DMS53 treated with DMSO at 0.1 percent for 48 hours (cell line): ENCODE results near the gene MROH2A.

Experiments used
- DNase-seq: peaks from one replicate; lab custom pipeline; 2025; ENCODE audit not compliant: unreplicated experiment; lab: John Stamatoyannopoulos, UW

The MROH2A gene

DNA sequence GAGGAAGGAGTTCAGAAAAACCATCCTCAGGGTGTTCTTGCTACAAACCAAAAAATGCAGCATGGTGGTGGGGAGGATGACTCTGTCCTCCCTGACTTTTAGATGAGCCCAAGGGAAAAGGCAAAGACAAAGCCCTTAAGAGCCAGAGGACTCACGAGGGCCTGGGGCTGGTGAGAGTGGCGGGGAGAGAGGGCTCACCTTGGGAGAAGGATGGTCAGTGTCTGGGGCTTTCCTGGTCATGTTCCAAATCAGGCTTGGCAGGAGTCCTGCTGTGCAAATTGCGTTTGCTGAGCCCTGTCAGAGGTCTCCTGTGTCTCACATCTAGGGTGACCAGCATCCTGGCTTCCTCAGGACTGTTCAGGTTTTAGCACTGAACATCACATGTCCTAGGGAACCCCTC is 13.4 kb upstream of the MROH2A start:
- no peak for DNase-seq

DNA sequence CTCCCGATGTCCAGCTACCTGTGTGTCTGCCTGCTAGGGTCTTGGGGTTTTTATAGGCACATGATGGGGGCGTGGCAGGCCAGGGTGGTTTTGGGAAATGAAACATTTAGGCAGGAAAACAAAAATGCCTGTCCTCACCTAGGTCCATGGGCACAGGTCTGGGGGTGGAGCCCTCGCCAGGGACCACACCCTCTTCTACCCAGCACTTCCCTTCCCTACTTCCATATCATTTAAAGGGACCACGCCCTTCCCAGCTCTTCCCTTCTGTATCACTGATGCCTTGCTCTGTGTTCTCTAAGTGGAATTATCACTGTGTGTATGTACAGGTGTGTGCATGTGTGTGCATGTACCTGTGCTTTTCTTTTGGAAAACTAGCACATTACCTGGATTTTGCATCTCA is 11.7 kb upstream of the MROH2A start:
- DNase-seq: no peak

DNA sequence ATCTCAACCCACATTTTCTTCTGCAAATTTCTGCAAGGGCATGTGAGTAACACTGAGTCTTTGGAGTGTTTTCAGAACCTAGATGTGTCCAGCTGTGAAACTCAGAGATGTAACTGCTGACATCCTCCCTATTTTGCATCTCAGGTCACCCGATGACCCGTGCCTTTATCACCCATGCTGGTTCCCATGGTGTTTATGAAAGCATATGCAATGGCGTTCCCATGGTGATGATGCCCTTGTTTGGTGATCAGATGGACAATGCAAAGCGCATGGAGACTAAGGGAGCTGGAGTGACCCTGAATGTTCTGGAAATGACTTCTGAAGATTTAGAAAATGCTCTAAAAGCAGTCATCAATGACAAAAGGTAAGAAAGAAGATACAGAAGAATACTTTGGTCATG is 10.1 kb upstream of the MROH2A start:
- no peak for DNase-seq

DNA sequence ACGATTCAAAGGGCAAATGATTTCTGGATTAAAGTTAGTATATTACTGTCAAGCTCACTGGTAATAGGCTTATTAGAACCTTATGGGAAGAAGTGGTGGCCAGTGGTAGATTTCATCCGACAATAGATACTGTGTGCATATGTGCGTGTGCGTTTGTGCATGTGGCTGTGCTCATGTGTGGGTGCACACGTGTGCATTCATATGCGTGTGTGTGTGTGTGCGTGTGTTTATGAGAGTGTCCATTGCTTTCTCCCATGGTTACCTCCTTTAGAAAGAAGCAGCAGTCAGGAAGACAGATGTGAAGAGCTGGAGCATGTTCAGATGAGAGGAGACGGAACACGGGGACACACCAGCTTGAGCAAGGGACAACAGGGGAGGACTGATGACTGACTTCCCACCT is 8.9 kb upstream of the MROH2A start:
- no peak for DNase-seq

DNA sequence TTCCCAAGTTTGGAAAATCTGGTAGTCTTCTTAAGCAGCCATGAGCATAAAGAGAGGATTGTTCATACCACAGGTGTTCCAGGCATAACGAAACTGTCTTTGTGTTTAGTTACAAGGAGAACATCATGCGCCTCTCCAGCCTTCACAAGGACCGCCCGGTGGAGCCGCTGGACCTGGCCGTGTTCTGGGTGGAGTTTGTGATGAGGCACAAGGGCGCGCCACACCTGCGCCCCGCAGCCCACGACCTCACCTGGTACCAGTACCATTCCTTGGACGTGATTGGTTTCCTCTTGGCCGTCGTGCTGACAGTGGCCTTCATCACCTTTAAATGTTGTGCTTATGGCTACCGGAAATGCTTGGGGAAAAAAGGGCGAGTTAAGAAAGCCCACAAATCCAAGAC is 6.0 kb upstream of the MROH2A start:
- no peak for DNase-seq

DNA sequence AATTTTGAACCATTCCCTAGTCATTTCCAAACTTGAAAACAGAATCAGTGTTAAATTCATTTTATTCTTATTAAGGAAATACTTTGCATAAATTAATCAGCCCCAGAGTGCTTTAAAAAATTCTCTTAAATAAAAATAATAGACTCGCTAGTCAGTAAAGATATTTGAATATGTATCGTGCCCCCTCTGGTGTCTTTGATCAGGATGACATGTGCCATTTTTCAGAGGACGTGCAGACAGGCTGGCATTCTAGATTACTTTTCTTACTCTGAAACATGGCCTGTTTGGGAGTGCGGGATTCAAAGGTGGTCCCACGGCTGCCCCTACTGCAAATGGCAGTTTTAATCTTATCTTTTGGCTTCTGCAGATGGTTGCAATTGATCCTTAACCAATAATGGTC is 5.5 kb upstream of the MROH2A start:
- DNase-seq: no peak

DNA sequence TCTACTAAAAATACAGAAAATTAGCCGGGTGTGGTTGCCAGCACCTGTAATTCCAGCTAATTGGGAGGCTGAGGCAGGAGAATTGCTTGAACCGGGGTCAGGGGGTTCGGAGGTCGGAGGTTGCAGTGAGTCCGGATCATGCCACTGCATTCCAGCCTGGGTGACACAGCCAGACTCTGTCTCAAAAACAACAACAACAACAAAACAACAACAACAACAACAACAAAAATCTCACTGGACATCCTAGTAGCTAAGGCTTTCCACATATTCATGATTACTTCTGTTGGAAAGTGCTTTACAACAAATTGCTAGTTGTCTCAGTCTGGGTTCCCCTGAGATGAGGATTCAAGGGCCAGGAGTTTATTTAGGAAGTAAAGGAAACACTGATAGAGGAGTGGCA is 4.3 kb upstream of the MROH2A start:
- no peak for DNase-seq

DNA sequence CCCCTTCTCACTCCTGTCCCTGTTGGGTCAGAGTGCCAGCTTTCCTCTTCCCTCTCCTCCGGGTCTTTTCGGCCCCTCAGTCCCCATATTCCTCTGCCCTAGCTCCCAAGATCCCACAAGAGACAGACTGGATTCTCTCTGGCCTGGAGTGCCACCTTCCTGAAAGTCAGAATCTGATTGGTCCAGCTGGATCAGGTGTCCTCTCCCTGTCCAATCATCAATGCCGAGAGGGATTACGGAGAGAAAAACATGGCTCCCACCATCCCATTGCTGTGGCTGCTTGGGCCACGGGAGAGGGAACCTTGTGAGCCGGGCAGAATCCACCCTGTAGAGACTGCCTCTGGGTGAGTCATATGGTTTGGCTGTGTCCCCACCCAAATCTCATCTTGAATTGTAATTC is 2.7 kb upstream of the MROH2A start:
- DNase-seq: no peak

DNA sequence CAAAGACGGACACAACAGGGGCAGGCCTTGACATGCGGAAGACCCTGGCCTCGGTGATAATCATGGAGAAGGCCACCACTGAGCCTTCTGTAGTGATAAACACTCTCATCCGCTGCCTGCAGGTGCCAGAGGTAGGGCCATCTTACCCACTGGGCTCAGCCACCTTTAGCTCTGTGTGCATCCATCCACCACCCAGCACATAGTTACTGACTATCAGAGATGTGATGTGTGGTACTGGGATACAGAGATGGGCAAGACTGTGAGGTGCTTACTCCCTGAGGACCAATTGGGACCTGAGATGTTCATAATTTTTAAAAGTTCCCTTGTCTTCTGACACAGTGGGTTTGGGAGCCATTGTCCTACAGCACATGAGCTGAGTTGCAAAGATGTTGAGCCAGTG is 1.6 kb downstream of the MROH2A start:
- no peak for DNase-seq

DNA sequence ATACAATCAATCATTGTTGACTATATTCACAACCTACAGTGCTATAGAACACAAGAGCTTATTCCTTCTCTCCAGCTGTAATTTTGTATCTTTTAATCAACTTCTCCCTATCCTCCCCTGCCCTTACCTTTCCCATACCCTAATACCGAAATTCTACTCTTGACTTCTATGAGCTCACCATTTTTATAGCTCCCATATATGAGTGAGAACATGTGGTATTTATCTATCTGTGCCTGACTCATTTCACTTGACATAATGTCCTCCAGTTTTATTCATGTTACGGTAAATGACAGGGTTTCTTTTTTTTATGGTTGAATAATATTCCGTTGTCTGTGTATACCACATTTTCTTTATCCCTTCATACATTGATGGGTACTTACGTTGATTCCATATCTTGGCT is 2.6 kb downstream of the MROH2A start:
- no peak for DNase-seq

DNA sequence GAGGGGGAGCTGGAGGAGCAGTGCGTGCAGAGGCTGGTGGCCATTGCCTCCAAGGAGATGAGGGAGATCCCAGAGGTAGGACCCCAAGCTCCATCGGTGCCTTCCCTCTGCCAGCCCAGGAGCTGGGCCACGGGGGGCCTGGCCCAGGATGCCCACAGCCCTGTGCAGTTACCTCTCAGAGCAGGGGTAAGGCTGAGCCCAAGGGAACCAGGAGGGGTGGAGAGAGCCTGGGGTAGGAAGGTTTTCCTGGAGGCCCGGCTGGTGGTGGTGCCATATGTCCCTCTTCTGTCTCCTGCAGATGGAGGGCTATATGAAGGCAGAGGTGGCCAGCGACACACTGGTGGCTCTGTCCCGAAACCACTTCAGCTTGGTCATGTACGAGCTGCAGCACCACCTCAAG is 11.4 kb downstream of the MROH2A start:
- DNase-seq: no peak

DNA sequence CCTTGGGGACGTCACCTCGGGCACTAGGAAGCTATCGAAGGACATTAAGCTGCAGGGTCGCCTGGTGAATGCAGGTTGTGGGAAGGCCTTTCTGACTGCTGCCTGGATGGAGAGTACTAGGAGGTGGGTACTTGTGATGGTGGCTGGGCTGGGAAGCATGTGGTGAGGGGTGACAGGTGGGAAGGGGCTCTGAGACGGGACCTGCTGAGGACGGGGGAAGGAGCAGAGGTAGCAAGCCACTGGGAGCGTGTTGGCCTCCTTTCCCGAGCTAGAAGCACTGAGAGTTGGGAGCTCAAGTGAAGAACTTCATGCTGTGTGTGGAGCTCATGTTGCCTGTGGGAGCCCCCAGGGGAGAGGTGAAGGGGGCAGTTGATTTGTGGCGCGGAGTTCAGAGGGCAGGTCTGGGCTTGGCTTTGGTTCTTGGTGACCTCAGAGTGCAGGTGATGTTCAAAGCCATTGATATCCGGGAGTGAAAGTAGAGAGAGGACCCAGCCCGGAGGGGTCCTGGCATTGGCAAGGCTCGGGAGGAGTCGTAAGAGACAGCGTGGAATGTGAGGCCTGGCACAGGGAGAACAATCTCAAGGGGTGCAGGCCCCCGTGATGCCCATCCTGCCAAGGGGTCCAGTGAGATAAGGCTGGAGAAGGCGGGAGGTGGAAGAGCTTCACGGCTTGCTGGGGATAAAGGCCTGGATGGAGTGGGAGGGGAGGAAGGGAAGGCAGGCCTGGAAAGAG is 13.2 kb downstream of the MROH2A start:
- DNase-seq: no peak

DNA sequence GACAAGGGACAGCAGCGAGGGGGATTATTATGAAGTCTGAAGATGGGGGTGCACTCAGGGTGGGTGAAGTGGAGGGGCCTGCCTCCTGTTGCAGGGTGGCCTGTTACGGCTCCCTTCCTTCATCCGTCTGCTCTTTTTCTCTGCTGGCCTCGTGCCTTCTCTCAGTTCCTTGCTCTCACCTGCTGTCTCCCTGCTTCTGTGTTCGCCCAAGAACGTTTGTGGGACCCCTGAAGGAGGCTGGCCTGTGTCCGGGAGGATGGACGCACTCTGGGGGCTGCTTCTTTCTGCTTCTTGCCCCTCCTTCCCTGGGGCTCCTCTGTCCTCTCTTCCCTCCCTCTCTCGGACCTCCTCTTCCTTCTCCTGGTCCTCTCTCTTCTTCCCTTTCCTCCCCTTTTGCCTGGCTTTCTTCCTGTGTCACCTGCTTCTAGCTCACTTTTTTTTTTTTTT is 13.8 kb downstream of the MROH2A start:
- DNase-seq: peak; percentile 3

DNA sequence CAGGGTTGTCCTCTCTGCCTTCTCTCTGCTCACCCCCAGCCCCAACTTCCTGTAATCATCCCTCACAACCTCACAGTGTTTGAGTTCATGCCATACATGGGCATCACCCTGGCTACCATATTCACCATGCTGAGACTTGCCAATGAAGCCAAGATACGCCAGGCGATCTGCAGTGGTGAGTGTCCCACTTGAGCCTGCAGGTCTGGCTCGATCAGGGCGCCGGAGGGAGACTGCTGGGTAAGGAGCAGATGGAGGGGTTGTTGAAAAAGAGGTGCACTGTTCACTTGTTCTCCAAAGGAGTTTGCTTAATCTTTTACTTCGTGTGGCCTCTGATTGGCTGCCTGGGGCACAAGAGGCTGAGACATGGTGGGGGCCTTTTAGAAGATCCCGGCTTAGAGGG is 14.6 kb downstream of the MROH2A start:
- DNase-seq: no peak

DNA sequence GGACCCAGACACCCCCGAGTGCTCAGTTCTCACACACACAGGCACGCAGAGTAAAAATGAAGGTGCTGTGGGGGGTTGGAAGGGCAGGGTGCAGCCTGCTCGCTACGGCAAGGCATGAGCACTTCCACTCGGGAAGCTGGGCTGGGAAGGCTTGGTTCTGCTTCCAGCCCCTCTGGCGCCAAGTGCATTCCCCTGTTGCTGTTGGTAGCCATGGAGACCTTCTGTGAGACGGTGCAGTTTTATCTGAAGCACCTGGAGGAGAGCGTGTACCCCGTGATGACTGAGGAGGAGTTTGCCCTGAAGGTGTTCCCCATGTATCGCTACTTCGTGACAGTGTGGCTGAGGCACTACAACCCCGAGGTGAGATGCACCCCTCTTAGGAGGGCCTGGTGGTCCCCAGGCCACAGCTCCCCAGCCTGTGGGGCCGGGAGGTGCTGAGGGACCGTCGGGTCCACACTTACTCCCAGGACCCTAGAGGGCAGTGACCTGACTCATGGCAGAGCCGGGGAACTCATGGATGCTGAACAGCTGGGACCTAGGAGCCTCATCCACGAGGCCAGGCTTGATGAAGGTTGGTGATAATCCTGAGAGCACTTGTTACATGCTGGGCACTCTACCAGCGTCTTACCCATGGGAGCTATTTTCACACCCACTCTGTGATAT is 15.5 kb downstream of the MROH2A start:
- DNase-seq: no peak

DNA sequence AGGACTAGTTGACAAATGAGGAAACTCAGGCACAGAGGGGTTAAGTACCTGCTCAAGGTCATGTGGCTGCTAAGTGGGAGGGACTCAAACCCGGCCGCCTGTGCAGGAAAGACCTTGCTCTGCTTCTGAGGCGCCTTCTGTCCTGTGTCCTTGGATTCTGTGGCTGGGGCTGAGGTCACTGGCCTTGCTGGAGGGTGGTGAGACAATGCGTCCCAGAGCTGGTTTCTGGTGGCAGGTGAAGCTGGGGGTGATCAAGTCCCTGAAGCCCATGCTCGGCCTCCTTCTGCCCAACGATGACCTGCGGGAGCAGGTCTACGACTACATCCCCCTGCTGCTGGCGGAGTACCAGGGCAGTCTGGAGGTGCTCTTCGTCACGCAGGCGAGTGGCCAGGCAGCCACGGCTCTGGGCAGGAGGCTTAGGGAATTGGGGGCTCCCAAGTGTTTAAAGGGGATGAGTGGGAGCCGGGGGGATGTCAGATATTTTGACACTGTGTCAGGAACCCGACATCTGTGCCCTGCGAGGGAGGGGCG is 16.1 kb downstream of the MROH2A start:
- DNase-seq: no peak

DNA sequence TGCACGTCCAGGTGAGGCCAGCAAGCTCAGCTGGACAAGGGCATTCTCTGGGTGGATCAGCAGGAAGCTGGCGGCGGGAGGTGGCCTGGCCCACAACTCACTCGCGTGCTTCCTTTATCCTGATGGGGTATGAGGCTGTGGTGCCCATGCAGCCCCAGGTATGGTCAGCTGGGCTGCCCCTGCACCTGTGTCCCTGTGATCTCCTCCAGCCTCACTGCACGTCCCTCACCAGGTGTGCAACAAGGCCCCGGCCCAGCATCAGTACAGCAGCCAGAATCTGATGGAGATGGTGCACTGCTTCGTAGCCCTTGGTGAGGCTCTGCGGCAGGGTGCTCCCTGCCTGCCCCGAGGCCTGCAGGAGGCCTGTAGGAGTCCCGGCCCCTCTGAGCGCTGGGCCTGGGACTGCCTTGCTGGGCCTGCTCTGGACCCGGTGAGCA is 17.6 kb downstream of the MROH2A start:
- no peak for DNase-seq

DNA sequence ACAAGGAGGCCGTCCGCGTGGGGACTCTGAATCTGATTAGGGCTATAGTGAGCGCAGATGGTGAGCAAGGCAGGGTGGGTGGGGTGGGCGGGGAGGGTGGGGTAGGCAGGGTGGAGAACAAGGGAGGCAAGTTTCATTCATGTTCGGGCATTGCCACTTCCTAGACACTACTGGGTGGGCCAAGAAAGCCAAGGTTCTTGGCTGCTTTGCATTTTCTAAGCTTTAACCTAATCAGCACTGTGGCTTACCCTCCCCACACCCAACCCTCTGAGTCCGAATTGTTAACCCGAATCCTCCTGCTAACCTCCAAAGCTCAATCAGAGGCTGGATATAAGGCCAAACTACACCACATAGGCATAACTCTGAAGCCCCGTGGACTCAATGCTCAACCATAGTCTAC is 18.1 kb downstream of the MROH2A start:
- no peak for DNase-seq

DNA sequence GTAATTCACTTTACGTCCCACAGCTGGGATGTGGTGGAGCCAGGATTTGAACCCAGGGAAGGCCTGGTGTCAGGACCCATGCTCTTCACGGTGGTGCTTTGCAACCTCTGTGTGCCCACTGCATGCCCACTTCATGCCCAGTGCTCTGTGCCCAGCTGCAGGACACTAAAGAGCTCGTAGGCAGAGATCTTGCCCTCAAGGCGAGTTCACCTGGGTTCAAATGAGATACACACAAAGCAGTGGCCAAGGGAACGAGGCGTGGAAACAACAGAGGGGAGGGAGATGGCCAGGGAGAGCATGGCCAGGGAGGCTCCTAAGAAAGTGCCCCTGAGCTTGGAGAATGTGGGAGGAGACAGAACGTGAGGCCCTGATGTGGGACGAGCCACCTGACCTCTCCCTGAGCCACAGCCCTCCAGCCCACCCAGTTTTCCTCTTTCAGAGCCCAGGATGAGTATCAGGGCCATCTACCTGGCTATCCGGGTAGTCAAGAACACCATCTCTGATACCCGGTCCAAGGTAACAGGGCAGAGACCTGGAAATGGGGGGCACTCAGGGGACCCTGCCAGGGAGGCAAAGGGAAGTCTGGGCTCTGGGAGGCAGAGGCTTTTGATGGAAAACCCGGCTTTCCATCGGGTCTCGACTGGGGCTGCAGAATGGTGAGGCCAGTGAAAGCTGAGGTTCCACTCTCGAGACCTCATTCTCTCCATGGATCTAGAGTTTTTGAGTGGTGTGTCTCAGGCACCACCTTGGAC is 20.4 kb downstream of the MROH2A start:
- DNase-seq: no peak

DNA sequence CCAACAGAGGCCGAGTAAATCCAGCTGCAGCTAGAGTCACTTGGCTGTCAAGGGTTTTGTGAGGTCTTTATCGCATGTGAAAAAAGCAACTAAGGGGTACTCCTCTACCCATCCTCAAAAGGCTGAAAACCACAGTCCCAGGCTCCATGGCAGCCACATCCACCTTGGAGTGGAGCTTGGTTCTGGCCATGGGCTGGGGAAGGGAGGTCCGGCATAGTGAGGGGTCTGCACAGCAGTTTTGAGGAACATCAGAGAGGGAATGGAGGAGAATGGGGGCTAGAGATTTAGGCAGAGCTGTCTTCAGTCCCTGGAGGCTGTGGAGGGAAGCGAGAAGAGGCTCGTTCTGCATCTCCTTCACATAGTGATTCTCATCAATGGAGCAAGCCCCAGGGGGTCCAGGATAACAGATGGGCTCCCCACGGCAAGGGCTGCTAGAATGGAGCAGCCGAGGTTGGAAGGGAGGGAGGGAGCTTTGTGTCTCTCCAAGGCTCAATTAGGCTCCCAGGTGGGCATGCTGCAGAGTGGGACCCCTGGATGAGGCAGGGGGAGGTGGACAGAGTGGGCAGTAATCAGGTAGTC is 21.0 kb downstream of the MROH2A start:
- no peak for DNase-seq

DNA sequence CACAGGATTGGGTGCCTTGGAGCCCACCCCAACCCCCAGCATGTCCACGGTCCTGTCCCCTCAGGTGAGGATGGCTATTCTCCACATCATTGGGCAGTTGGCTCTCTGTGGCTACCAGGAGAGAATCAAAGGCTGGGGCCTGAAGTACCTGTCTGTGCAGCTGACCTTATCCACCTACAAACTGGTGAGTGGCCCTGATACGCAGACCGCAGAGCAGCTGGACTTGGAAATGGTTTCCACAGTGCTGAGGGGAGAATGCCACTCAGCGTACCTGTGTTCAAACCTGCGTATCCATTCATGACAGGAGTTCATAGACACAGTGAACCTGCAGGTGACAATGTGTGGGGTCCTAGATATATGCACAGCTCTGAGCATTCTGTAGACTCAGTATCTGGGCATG is 21.6 kb downstream of the MROH2A start:
- no peak for DNase-seq

DNA sequence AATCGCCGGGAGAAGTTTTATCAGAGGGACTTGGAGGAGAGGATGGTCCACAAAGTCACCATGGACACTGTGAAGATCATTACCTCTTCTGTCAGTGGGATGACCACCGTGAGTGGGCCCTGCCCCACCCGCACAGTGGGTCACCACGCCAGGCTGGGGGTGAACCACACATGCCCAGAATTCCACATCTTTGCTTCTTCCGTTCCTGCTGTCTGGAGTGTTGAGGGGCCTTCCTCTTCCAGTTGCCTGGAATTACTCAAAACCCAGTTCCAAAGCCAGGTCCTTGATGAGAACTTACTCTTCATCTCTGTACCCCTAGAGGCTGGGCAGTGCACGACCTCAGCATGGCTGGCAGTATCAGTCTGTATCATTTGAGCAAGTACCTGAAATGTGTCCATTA is 22.1 kb downstream of the MROH2A start:
- DNase-seq: no peak
